Hepatocyte (in vitro differentiated cells): Measurements from ENCODE around the gene SPG11. TPM values are rescaled to one million over a fixed set of nuclear protein-coding genes. Genes with fewer than 3 reads are reported as not detected.

Source experiments
- DNase-seq: peaks from one replicate; pipeline ENCODE4 v3.0.0-alpha.2; 2016; ENCODE audit warnings: low spot score
- H2AFZ ChIP-seq: fragments of 200-600 bp; sonication (generic); 2 replicates; pipeline ENCODE4 v1.6.0; 2016; ENCODE audit warnings: antibody characterized with exemption, mild to moderate bottlenecking
- H3K27ac ChIP-seq: fragments of 200-600 bp; sonication (generic); 2 replicates; pipeline ENCODE4 v1.5.1; 2016; ENCODE audit warnings: mild to moderate bottlenecking
- H3K27me3 ChIP-seq: fragments of 200-600 bp; sonication (generic); 2 replicates; pipeline ENCODE4 v1.6.1; 2016
- H3K36me3 ChIP-seq: fragments of 200-600 bp; sonication (generic); replicated peaks from 2 replicates; pipeline ENCODE4 v1.5.1; 2016; ENCODE audit warnings: low read depth; ENCODE audit not compliant: insufficient read depth
- H3K4me1 ChIP-seq: fragments of 200-600 bp; sonication (generic); 2 replicates; pipeline ENCODE4 v1.5.1; 2016; ENCODE audit warnings: mild to moderate bottlenecking, moderate library complexity; ENCODE audit not compliant: insufficient read depth
- H3K4me2 ChIP-seq: fragments of 200-600 bp; sonication (generic); 2 replicates; pipeline ENCODE4 v1.6.0; 2016
- H3K4me3 ChIP-seq: fragments of 200-600 bp; sonication (generic); 2 replicates; pipeline ENCODE4 v1.5.1; 2016; ENCODE audit warnings: mild to moderate bottlenecking
- H3K79me2 ChIP-seq: fragments of 200-600 bp; sonication (generic); 2 replicates; pipeline ENCODE4 v1.6.0; 2017; ENCODE audit warnings: mild to moderate bottlenecking
- H3K9me2 ChIP-seq: fragments of 200-600 bp; sonication (generic); replicated peaks from 2 replicates; pipeline ENCODE4 v1.6.0; 2017; ENCODE audit warnings: mild to moderate bottlenecking; ENCODE audit not compliant: insufficient read depth
- H3K9me3 ChIP-seq: fragments of 200-600 bp; sonication (generic); 2 replicates; pipeline ENCODE4 v1.5.1; 2016; ENCODE audit warnings: low read depth, mild to moderate bottlenecking
- H4K20me1 ChIP-seq: fragments of 200-600 bp; sonication (generic); 2 replicates; pipeline ENCODE4 v1.6.0; 2016; ENCODE audit warnings: mild to moderate bottlenecking; ENCODE audit not compliant: insufficient read depth, poor library complexity, severe bottlenecking
- CTCF ChIP-seq: fragments of 200-600 bp; sonication (generic); IDR thresholded peaks from 2 replicates; pipeline ENCODE4 v1.5.1; 2016; ENCODE audit warnings: antibody characterized with exemption, mild to moderate bottlenecking; ENCODE audit not compliant: poor library complexity
- EZH2 ChIP-seq: fragments of 200-600 bp; sonication (generic); IDR thresholded peaks from 2 replicates; pipeline ENCODE4 v1.6.1; 2016; ENCODE audit warnings: antibody characterized with exemption, mild to moderate bottlenecking, borderline replicate concordance
- EZH2phosphoT487 ChIP-seq: fragments of 200-600 bp; sonication (generic); IDR thresholded peaks from one replicate; pipeline ENCODE4 v1.6.1; 2018; ENCODE audit warnings: antibody characterized with exemption, mild to moderate bottlenecking, low read depth, moderate library complexity; ENCODE audit not compliant: unreplicated experiment, severe bottlenecking
- WGBS: methylation state at CpG from one replicate; pipeline ENCODE4 v1.1.6; 2016; ENCODE audit warnings: low lambda C conversion rate; ENCODE audit errors: missing lambda C conversion rate; 5-methylcytosine and 5-hydroxymethylcytosine counted together
- polyA plus RNA-seq: library from polyadenylated mRNA; unstranded; fragments of >200 nt; fragmentation: Nextera tagmentation; extraction: Ambion mirVana; gene quantifications from 2 replicates; pipeline ENCODE4 v1.2.1, GENCODE V29; 2016
- total RNA-seq: library from RNA; depleted of rRNA; stranded (reverse); fragments of >200 nt; gene quantifications from 2 replicates; pipeline ENCODE4 v1.2.3, GENCODE V29; 2014

Gene SPG11
- total and polyA plus RNA-seq, 2 experiments from 2014 or later: 28.2 to 70.3 TPM

DNA sequence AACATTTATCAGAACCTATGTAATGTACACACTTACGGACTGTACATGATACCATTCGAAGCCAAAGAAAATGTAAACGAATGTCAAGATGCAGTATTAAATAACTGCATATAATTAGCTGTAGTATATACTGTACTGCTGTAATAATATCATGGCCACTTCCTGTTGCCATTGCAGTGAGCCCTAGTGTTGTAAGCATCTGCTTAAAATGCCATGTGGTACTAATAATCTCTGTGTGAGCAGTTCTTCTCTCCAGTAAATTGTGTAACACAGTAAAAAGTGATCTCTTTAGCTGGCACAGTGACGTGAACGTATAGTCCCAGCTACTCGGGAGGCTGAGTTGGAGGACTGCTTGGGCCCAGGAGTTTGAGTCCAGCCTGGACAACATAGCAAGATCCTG lies 8.6 kb downstream of the SPG11 start:
- H3K27ac ChIP-seq: peak overlapping the region; percentile 49
- H4K20me1 ChIP-seq: no peaks in the 10 kb centered on the region
- 77% methylated on average over 6 of the region's 6 CpGs for whole genome bisulfite sequencing
- H3K9me3 ChIP-seq: no peaks in the 10 kb centered on the region
- no peaks in the 10 kb centered on the region for H3K27me3 ChIP-seq
- TF ChIP-seq EZH2phosphoT487 (no peak), CTCF (no peak), EZH2 (no peak)
- H3K4me3 ChIP-seq: no peak overlapping the region
- no peak overlapping the region for H2AFZ ChIP-seq
- no peak overlapping the region for H3K4me2 ChIP-seq
- H3K79me2 ChIP-seq: no peaks in the 10 kb centered on the region
- H3K36me3 ChIP-seq: no peaks in the 10 kb centered on the region
- DNase-seq: no peak
- no peaks in the 10 kb centered on the region for H3K9me2 ChIP-seq
- no peaks in the 10 kb centered on the region for H3K4me1 ChIP-seq

GRCh38 chr15:44647637-44648036 lies 15.8 kb downstream of the SPG11 start:
- peaks cover 11% of the 10 kb centered on the region for H3K9me3 ChIP-seq
- H4K20me1 ChIP-seq: no peaks in the 10 kb centered on the region
- no peak for DNase-seq
- peaks cover 33% of the 10 kb centered on the region for H3K79me2 ChIP-seq
- H3K27me3 ChIP-seq: no peaks in the 10 kb centered on the region
- H3K36me3 ChIP-seq: peaks cover 8% of the 10 kb centered on the region
- H3K9me2 ChIP-seq: no peaks in the 10 kb centered on the region
- TF ChIP-seq EZH2phosphoT487: no peak
- TF ChIP-seq EZH2: no peak
- no peak for TF ChIP-seq CTCF
- no peak overlapping the region for H2AFZ ChIP-seq
- H3K4me1 ChIP-seq: no peaks in the 10 kb centered on the region
- no peak overlapping the region for H3K27ac ChIP-seq
- no peak overlapping the region for H3K4me2 ChIP-seq
- no peak overlapping the region for H3K4me3 ChIP-seq

DNA sequence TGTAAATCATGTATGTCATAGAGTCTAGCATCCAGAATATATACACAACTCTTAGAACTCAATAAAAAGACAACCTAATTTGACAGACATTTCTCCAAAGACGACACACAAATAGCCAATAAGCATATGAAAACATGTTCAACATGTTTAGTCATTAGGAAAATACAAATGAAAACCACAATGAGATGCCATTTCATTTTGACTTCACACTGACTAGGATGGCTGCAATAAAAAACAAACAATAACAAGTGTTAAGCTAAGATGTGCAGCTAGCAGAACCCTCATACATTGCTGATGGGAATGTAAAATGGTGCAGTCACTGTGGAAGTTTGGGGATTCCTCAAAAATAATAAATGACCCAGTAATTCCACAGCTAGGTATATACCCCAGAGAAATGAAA lies 16.4 kb downstream of the SPG11 start:
- Histone ChIP-seq H3K27ac (no peak overlapping the region), H4K20me1 (no peaks in the 10 kb centered on the region), H3K27me3 (no peaks in the 10 kb centered on the region), H3K4me1 (no peaks in the 10 kb centered on the region), H3K36me3 (peaks cover 8% of the 10 kb centered on the region), H3K4me2 (no peak overlapping the region), H3K9me3 (peaks cover 11% of the 10 kb centered on the region), H2AFZ (no peak overlapping the region), H3K79me2 (peaks cover 33% of the 10 kb centered on the region), H3K4me3 (no peak overlapping the region), H3K9me2 (no peaks in the 10 kb centered on the region)
- no peak for DNase-seq
- 100% methylated on average over 1 of the region's 1 CpG for WGBS
- no peak for TF ChIP-seq EZH2
- TF ChIP-seq CTCF: no peak
- TF ChIP-seq EZH2phosphoT487: no peak

GRCh38 chr15:44646460-44646859 lies 17.0 kb downstream of the SPG11 start:
- Histone ChIP-seq H3K27ac (no peak overlapping the region), H3K4me3 (no peak overlapping the region), H2AFZ (no peak overlapping the region), H3K4me1 (no peaks in the 10 kb centered on the region), H3K27me3 (no peaks in the 10 kb centered on the region), H3K9me2 (no peaks in the 10 kb centered on the region), H3K9me3 (peaks cover 11% of the 10 kb centered on the region), H4K20me1 (no peaks in the 10 kb centered on the region), H3K79me2 (peaks cover 33% of the 10 kb centered on the region), H3K36me3 (peaks cover 8% of the 10 kb centered on the region), H3K4me2 (no peak overlapping the region)
- DNase-seq: no peak
- WGBS: 96% methylated on average over 2 of the region's 2 CpGs
- TF ChIP-seq EZH2 (no peak), CTCF (no peak), EZH2phosphoT487 (no peak)
